Peyer's patch (tissue), 4 donors: ENCODE measurements around the gene IL18R1. TPM values are rescaled to one million over a fixed set of nuclear protein-coding genes. Genes with fewer than 3 reads are reported as not detected.

Experiments
- DNase-seq, 3 donors: peaks; one replicate each; pipeline ENCODE4 v3.0.0-alpha.2; 2017 to 2019
- H3K27ac ChIP-seq, 4 donors: fragments of 200-600 bp; sonication (generic); one replicate each; pipeline ENCODE4 v1.5.1; 2016 to 2019
- H3K27me3 ChIP-seq, 2 donors: fragments of 200-600 bp; sonication (generic); one replicate each; pipeline ENCODE4 v1.5.1; 2019
- H3K36me3 ChIP-seq, 3 donors: fragments of 200-600 bp; sonication (generic); one replicate each; pipeline ENCODE4 v1.5.1; 2016 to 2019
- H3K4me1 ChIP-seq, 4 donors: fragments of 200-600 bp; sonication (generic); one replicate each; pipeline ENCODE4 v1.5.1; 2016 to 2019
- H3K4me3 ChIP-seq, 4 donors: fragments of 200-600 bp; sonication (generic); 1 replicate in 3 of 4; 2 replicates in 1 of 4; pipeline ENCODE4 v1.5.1; 2016 to 2019; ENCODE audit warnings: mild to moderate bottlenecking in 1 of 4
- H3K9me3 ChIP-seq, 4 donors: fragments of 200-600 bp; sonication (generic); one replicate each; pipeline ENCODE4 v1.5.1; 2016 to 2019; ENCODE audit warnings: mild to moderate bottlenecking in 1 of 4
- CTCF ChIP-seq, 6 experiments: fragments of 450-650 bp in 4 of 6; fragments of 200-600 bp in 2 of 6; sonication (generic) in 1 of 6; IDR thresholded peaks; one replicate each; pipeline ENCODE4 v1.5.1; 2017 to 2019; ENCODE audit warnings: antibody characterized with exemption in 6 of 6, mild to moderate bottlenecking in 3 of 6, moderate library complexity in 1 of 6
- POLR2A ChIP-seq, 2 donors: fragments of 450-650 bp; IDR thresholded peaks; one replicate each; pipeline ENCODE4 v1.5.1; 2017; ENCODE audit warnings: antibody characterized with exemption in 2 of 2, mild to moderate bottlenecking in 2 of 2, moderate library complexity in 2 of 2
- total RNA-seq, 4 donors: library from RNA; depleted of rRNA; stranded (reverse); fragments of >200 nt; gene quantifications; one replicate each; pipeline ENCODE4 v1.1.0, GENCODE V29; 2016

The IL18R1 gene
- total RNA-seq, 4 donors from 2014 or later = 3.6 to 20.6 (median 12.9) TPM

- DNase-seq = no peak
- no peaks in the 10 kb centered on the region for H3K9me3 ChIP-seq
- H3K4me1 ChIP-seq = peaks cover 0 to 11% (median 0%) of the 10 kb centered on the region in 4 donors
- no peaks in the 10 kb centered on the region for H3K27me3 ChIP-seq
- TF ChIP-seq POLR2A (IDR thresholded peaks at IDR 0.05) = no peak
- no peak for TF ChIP-seq CTCF (IDR thresholded peaks at IDR 0.05)
- H3K27ac ChIP-seq = peak overlapping the region in 3 of 4 donors; percentile 21 to 78 (median 47)
- peak overlapping the region in 2 of 4 donors; percentile 14 to 15 for H3K4me3 ChIP-seq
- H3K36me3 ChIP-seq = no peaks in the 10 kb centered on the region
Observed at GRCh38 chr2:102420290-102420689, 64.7 kb downstream of the IL18R1 start.

GRCh38 chr2:102421890-102422759 lies 66.5 kb downstream of the IL18R1 start:
- Histone ChIP-seq H3K4me1 (peaks cover 0 to 13% (median 0%) of the 10 kb centered on the region in 4 donors), H3K27me3 (no peaks in the 10 kb centered on the region), H3K9me3 (no peaks in the 10 kb centered on the region), H3K36me3 (no peaks in the 10 kb centered on the region), H3K27ac (peak overlapping the region in 3 of 4 donors; percentile 18 to 78 (median 25)), H3K4me3 (peak overlapping the region in 1 of 4 donors; percentile 23)
- TF ChIP-seq CTCF (IDR thresholded peaks at IDR 0.05) (no peak), POLR2A (IDR thresholded peaks at IDR 0.05) (no peak)
- DNase-seq = no peak

- no peaks in the 10 kb centered on the region for H3K27me3 ChIP-seq
- no peaks in the 10 kb centered on the region for H3K36me3 ChIP-seq
- H3K9me3 ChIP-seq = no peaks in the 10 kb centered on the region
- DNase-seq = no peak
- peak within 1 kb of the TSS in 1 of 4 donors; percentile 23 for H3K4me3 ChIP-seq
- peaks cover 0 to 13% (median 0%) of the 10 kb centered on the region in 4 donors for H3K4me1 ChIP-seq
- TF ChIP-seq CTCF (IDR thresholded peaks at IDR 0.05) (no peak), POLR2A (IDR thresholded peaks at IDR 0.05) (no peak)
- H3K27ac ChIP-seq = peak within 1 kb of the TSS in 3 of 4 donors; percentile 18 to 78 (median 25)
Observed at GRCh38 chr2:102422910-102423309, 67.3 kb downstream of the IL18R1 start, which contains the start of gene IL18RAP. IL18RAP (plus strand) TSS chr2:102423160; CDS start chr2:102423278, 118 bp downstream.

- no peak overlapping the region for H3K4me3 ChIP-seq
- no peak for DNase-seq
- peak overlapping the region in 1 of 4 donors; percentile 78 for H3K27ac ChIP-seq
- TF ChIP-seq POLR2A (IDR thresholded peaks at IDR 0.05) = no peak
- no peak for TF ChIP-seq CTCF (IDR thresholded peaks at IDR 0.05)
- no peaks in the 10 kb centered on the region for H3K36me3 ChIP-seq
- no peaks in the 10 kb centered on the region for H3K27me3 ChIP-seq
- no peaks in the 10 kb centered on the region for H3K9me3 ChIP-seq
- peaks cover 0 to 13% (median 0%) of the 10 kb centered on the region in 4 donors for H3K4me1 ChIP-seq
Observed at GRCh38 chr2:102423368-102423767, 67.8 kb downstream of the IL18R1 start.

- Histone ChIP-seq H3K9me3 (no peaks in the 10 kb centered on the region), H3K27me3 (no peaks in the 10 kb centered on the region), H3K4me1 (peaks cover 0 to 13% (median 0%) of the 10 kb centered on the region in 4 donors), H3K4me3 (no peak overlapping the region), H3K27ac (peak overlapping the region in 2 of 4 donors; percentile 8 to 25), H3K36me3 (no peaks in the 10 kb centered on the region)
- TF ChIP-seq CTCF (IDR thresholded peaks at IDR 0.05) (no peak), POLR2A (IDR thresholded peaks at IDR 0.05) (no peak)
- DNase-seq = no peak
Observed at GRCh38 chr2:102424754-102425153, 69.2 kb downstream of the IL18R1 start.
